GM18508 (cell line): ENCODE data around the gene APBB1IP.
"Not testable (repeated sequence)": the region's sequence is repeated elsewhere in the genome, so short reads cannot be mapped to it uniquely, and the experiment has no call there.

ENCODE experiments used
- ATAC-seq: cut with Tn5 transposase; IDR thresholded peaks from one replicate; pipeline ENCODE4 v1.9.1; 2021; ENCODE audit warnings: moderate number of reproducible peaks; ENCODE audit not compliant: insufficient read depth, unreplicated experiment

The APBB1IP gene

GRCh38 chr10:26504429-26504828, 66.3 kb downstream of the APBB1IP start:
- ATAC-seq = not testable (repeated sequence)

- ATAC-seq = no peak
These were observed 67.3 kb downstream of the APBB1IP start for GRCh38 chr10:26505491-26505890.

- no peak for ATAC-seq
These were observed 68.6 kb downstream of the APBB1IP start for GRCh38 chr10:26506736-26507135.

- ATAC-seq = no peak
These were observed 69.3 kb downstream of the APBB1IP start for GRCh38 chr10:26507441-26507840.

- ATAC-seq = no peak
These were observed 69.9 kb downstream of the APBB1IP start for GRCh38 chr10:26508016-26508415.

GRCh38 chr10:26509307-26509706, 71.2 kb downstream of the APBB1IP start:
- ATAC-seq = no peak

GRCh38 chr10:26513101-26513500, 75.0 kb downstream of the APBB1IP start:
- ATAC-seq = no peak

GRCh38 chr10:26516540-26517101, 78.5 kb downstream of the APBB1IP start:
- ATAC-seq = no peak

- ATAC-seq = no peak
These were observed 79.2 kb downstream of the APBB1IP start for GRCh38 chr10:26517141-26517867.

- no peak for ATAC-seq
These were observed 81.7 kb downstream of the APBB1IP start for GRCh38 chr10:26519803-26520202.

- no peak for ATAC-seq
These were observed 82.4 kb downstream of the APBB1IP start for GRCh38 chr10:26520575-26520974.

GRCh38 chr10:26524161-26524896, 86.2 kb downstream of the APBB1IP start:
- ATAC-seq = no peak

- ATAC-seq = no peak
These were observed 87.4 kb downstream of the APBB1IP start for GRCh38 chr10:26525586-26525985.

GRCh38 chr10:26527018-26527417, 88.9 kb downstream of the APBB1IP start:
- ATAC-seq = no peak

- ATAC-seq = no peak
These were observed 89.9 kb downstream of the APBB1IP start for GRCh38 chr10:26528048-26528447.

- peak; percentile 53 for ATAC-seq
These were observed 90.7 kb downstream of the APBB1IP start for GRCh38 chr10:26528715-26529393.

- no peak for ATAC-seq
These were observed 96.2 kb downstream of the APBB1IP start for GRCh38 chr10:26534384-26534783.

- peak; percentile 32 for ATAC-seq
These were observed 102.5 kb downstream of the APBB1IP start for GRCh38 chr10:26540601-26541000.

GRCh38 chr10:26543567-26544306, 105.6 kb downstream of the APBB1IP start:
- ATAC-seq = peak; percentile 68

- ATAC-seq = no peak
These were observed 106.8 kb downstream of the APBB1IP start for GRCh38 chr10:26544932-26545331.
